Epithelial cell of esophagus (primary cell): ENCODE measurements around the gene PRUNE2.

Experiments
- DNase-seq: peaks from one replicate; pipeline ENCODE4 v3.0.0; 2010; ENCODE audit warnings: low read depth
- H3K4me3 ChIP-seq: 2 replicates; pipeline ENCODE4 v1.5.1; 2011; ENCODE audit warnings: mild to moderate bottlenecking, low read length, control low read depth
- TF ChIP-seq, protein P1 (sequence below): IDR thresholded peaks from 2 replicates; pipeline ENCODE4 v1.5.1; 2011; ENCODE audit warnings: low read depth, mild to moderate bottlenecking, low read length, control low read depth, inconsistent platforms; ENCODE audit not compliant: insufficient read depth; ENCODE audit errors: missing control alignments

The PRUNE2 gene

DNA sequence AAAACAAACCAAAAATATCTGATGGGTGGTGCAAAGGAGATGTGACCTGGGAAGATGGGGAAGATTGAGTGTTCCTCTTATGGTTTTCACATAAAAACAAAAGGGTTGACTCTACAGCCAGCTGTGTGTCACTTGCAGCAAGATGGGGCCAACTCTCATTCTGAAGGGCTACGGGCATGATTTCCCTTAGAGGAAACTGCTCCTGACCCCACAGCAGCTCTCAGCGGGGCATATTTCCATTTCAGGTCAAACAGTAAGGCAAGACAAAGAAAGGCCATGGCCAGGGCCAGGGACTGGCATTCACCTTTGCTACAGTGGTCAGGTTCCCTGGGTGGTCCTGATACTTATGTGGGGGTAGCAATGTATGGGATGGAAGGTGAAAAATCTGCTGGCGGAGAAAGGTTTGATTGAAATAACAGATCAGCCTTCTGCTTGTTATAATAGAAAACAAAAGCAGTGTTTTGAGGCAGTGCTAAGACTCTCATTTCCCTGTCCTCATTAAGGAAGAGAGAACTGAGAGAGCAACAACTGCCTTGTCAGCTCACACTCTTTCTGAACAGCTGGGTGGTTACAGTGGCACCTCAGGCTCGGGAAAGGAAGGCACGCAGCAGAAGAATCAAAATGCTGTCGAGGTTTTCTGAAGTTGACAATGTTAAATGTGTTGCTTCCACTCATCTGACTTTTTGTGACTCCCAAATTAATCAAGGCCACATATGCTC, 262.4 kb downstream of the PRUNE2 start:
- DNase-seq = no peak
- no peak overlapping the region for H3K4me3 ChIP-seq
- TF ChIP-seq, protein P1, sequence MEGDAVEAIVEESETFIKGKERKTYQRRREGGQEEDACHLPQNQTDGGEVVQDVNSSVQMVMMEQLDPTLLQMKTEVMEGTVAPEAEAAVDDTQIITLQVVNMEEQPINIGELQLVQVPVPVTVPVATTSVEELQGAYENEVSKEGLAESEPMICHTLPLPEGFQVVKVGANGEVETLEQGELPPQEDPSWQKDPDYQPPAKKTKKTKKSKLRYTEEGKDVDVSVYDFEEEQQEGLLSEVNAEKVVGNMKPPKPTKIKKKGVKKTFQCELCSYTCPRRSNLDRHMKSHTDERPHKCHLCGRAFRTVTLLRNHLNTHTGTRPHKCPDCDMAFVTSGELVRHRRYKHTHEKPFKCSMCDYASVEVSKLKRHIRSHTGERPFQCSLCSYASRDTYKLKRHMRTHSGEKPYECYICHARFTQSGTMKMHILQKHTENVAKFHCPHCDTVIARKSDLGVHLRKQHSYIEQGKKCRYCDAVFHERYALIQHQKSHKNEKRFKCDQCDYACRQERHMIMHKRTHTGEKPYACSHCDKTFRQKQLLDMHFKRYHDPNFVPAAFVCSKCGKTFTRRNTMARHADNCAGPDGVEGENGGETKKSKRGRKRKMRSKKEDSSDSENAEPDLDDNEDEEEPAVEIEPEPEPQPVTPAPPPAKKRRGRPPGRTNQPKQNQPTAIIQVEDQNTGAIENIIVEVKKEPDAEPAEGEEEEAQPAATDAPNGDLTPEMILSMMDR = no peak

- no peak overlapping the region for H3K4me3 ChIP-seq
- DNase-seq = no peak
- TF ChIP-seq, protein P1 = no peak
Measured at GRCh38 chr9:76642701-76643209, 263.2 kb downstream of the PRUNE2 start.

GRCh38 chr9:76642074-76642473, 263.8 kb downstream of the PRUNE2 start:
- DNase-seq = no peak
- no peak overlapping the region for H3K4me3 ChIP-seq
- TF ChIP-seq, protein P1 = no peak

- DNase-seq = peak; percentile 29
- TF ChIP-seq, protein P1 = no peak
- H3K4me3 ChIP-seq = no peak overlapping the region
Measured at GRCh38 chr9:76638001-76638400, 267.9 kb downstream of the PRUNE2 start.

GRCh38 chr9:76637416-76637815, 268.5 kb downstream of the PRUNE2 start:
- TF ChIP-seq, protein P1 = no peak
- peak; percentile 22 for DNase-seq

DNA sequence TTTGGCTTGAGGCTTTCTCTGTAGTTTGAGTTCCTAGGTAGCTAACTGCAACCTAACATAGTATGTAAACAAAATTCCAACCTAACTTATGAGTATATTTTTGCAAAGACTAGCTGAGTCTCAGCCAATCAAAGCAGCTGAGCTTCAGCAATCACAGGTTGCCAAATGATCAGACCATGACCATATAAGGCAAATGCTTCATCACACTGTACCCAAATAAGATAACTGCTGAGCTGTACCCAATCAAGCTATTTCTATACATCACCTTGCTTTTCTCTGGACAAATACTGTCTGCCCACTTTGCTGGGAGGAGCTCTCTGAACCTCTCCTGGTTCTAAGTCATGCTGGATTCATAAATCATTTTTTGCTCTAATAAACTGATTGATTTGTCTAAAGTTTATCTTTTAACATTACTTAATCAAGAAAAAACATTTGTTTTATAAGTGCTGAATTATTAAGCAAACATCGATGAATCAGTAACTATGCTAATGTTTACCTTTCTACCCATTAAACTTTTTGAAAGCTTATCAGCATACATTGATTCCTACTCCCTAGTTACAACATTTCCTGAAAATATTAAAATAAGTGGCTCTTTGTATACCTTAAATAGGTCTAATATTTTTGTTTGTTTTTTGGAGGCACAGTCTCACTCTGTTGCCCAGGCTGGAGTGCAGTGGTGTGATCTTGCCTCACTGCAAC, 271.4 kb downstream of the PRUNE2 start:
- DNase-seq = peak; percentile 50
- TF ChIP-seq, protein P1 = no peak
- H3K4me3 ChIP-seq = no peak overlapping the region

More at GRCh38 chr9:76637416-76637815, 268.5 kb downstream of the PRUNE2 start:
- no peak overlapping the region for H3K4me3 ChIP-seq
